SU-DHL-6 (cell line): Measurements from ENCODE around the gene MYL12B.

Experiments used
- H2AFZ ChIP-seq: fragments of 200-600 bp; sonication (generic); 2 replicates; pipeline ENCODE4 v1.6.1; 2014; ENCODE audit warnings: low read depth, mild to moderate bottlenecking, moderate library complexity, mixed read lengths, antibody characterized with exemption, low read length; ENCODE audit not compliant: severe bottlenecking
- H3F3A ChIP-seq: fragments of 200-600 bp; shearing (Covaris generic); 2 replicates; pipeline ENCODE4 v1.6.0; 2016; ENCODE audit warnings: antibody characterized with exemption, mild to moderate bottlenecking; ENCODE audit not compliant: insufficient read depth
- H3K27ac ChIP-seq: fragments of 200-600 bp; sonication (generic); 2 replicates; pipeline ENCODE4 v1.5.1; 2016; ENCODE audit warnings: low read depth, mild to moderate bottlenecking, low read length, moderate library complexity, mixed read lengths
- H3K27me3 ChIP-seq: fragments of 200-600 bp; sonication (generic), shearing (Covaris generic); 2 replicates; pipeline ENCODE4 v1.6.0; 2014; ENCODE audit warnings: mild to moderate bottlenecking, low read length
- H3K36me3 ChIP-seq: fragments of 200-600 bp; sonication (generic); 2 replicates; pipeline ENCODE4 v1.6.1; 2014; ENCODE audit warnings: mild to moderate bottlenecking, low read length, mixed read lengths
- H3K4me2 ChIP-seq: fragments of 300-600, 200-600 bp; shearing (Covaris generic), sonication (generic); 2 replicates; pipeline ENCODE4 v1.6.0; 2014; ENCODE audit warnings: low read length, low read depth, mild to moderate bottlenecking; ENCODE audit not compliant: poor library complexity, severe bottlenecking
- H3K4me3 ChIP-seq: fragments of 200-600 bp; sonication (generic); 2 replicates; pipeline ENCODE4 v1.5.1; 2014; ENCODE audit warnings: antibody characterized with exemption, low read length, mild to moderate bottlenecking, mixed read lengths; ENCODE audit not compliant: insufficient read depth, poor library complexity, severe bottlenecking
- H3K79me2 ChIP-seq: fragments of 200-600 bp; sonication (generic); 2 replicates; pipeline ENCODE4 v1.6.1; 2014; ENCODE audit warnings: mild to moderate bottlenecking, low read length, moderate library complexity; ENCODE audit not compliant: insufficient read depth
- H3K9ac ChIP-seq: fragments of 200-600 bp; sonication (generic); 2 replicates; pipeline ENCODE4 v1.7.0; 2014; ENCODE audit warnings: mild to moderate bottlenecking, low read length
- H3K9me2 ChIP-seq: fragments of 200-600 bp; sonication (generic); replicated peaks from 2 replicates; pipeline ENCODE4 v1.6.1; 2014; ENCODE audit warnings: low read length; ENCODE audit not compliant: insufficient read depth
- H3K9me3 ChIP-seq: fragments of 200-600 bp; sonication (generic); 2 replicates; pipeline ENCODE4 v1.6.1; 2014; ENCODE audit warnings: low read length, mixed read lengths; ENCODE audit not compliant: insufficient read depth
- H4K20me1 ChIP-seq: fragments of 200-600 bp; sonication (generic); 2 replicates; pipeline ENCODE4 v1.6.1; 2014; ENCODE audit warnings: low read depth, mild to moderate bottlenecking, antibody characterized with exemption, low read length, moderate library complexity, mixed read lengths
- EZH2phosphoT487 ChIP-seq: fragments of 200-600 bp; sonication (generic), shearing (Covaris generic); conservative IDR thresholded peaks from 2 replicates; pipeline ENCODE4 v1.6.1; 2018; ENCODE audit warnings: mild to moderate bottlenecking, antibody characterized with exemption, low read length, moderate library complexity, mixed read lengths
- TF ChIP-seq, protein P1 (sequence below): fragments of 200-600 bp; sonication (generic); IDR thresholded peaks from one replicate; pipeline ENCODE4 v1.5.1; 2017; ENCODE audit warnings: antibody characterized with exemption, mild to moderate bottlenecking, low read length, moderate library complexity; ENCODE audit not compliant: insufficient read depth, poor library complexity, severe bottlenecking

Gene MYL12B

DNA sequence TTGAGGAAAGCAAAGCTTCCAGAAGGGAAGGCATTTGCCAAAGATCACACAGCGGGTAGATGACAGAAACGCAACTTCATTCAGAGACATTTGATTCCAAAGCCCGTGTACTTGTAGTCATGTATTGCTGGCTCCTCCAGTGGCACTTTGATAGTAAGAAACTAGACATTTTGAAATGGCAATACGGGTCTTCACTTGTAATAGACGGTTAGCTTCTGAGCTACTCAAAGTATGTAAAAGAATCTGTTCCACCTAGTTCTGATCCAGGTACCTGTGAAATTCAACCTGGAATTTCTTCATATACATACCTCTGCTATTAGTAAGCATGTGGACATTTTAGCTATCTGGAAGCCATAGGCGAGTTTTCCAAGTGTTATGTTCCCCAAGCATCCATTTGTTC is 40.4 kb upstream of the MYL12B start:
- no peaks in the 10 kb centered on the region for H3K79me2 ChIP-seq
- no peaks in the 10 kb centered on the region for H4K20me1 ChIP-seq
- no peak overlapping the region for H3K9ac ChIP-seq
- H3K36me3 ChIP-seq: no peaks in the 10 kb centered on the region
- no peaks in the 10 kb centered on the region for H3K27me3 ChIP-seq
- no peaks in the 10 kb centered on the region for H3F3A ChIP-seq
- TF ChIP-seq, protein P1, sequence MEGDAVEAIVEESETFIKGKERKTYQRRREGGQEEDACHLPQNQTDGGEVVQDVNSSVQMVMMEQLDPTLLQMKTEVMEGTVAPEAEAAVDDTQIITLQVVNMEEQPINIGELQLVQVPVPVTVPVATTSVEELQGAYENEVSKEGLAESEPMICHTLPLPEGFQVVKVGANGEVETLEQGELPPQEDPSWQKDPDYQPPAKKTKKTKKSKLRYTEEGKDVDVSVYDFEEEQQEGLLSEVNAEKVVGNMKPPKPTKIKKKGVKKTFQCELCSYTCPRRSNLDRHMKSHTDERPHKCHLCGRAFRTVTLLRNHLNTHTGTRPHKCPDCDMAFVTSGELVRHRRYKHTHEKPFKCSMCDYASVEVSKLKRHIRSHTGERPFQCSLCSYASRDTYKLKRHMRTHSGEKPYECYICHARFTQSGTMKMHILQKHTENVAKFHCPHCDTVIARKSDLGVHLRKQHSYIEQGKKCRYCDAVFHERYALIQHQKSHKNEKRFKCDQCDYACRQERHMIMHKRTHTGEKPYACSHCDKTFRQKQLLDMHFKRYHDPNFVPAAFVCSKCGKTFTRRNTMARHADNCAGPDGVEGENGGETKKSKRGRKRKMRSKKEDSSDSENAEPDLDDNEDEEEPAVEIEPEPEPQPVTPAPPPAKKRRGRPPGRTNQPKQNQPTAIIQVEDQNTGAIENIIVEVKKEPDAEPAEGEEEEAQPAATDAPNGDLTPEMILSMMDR: no peak
- no peak for TF ChIP-seq EZH2phosphoT487
- no peak overlapping the region for H3K4me2 ChIP-seq
- H3K4me3 ChIP-seq: no peak overlapping the region
- no peak overlapping the region for H2AFZ ChIP-seq
- H3K27ac ChIP-seq: no peak overlapping the region
- no peaks in the 10 kb centered on the region for H3K9me2 ChIP-seq
- H3K9me3 ChIP-seq: no peaks in the 10 kb centered on the region

DNA sequence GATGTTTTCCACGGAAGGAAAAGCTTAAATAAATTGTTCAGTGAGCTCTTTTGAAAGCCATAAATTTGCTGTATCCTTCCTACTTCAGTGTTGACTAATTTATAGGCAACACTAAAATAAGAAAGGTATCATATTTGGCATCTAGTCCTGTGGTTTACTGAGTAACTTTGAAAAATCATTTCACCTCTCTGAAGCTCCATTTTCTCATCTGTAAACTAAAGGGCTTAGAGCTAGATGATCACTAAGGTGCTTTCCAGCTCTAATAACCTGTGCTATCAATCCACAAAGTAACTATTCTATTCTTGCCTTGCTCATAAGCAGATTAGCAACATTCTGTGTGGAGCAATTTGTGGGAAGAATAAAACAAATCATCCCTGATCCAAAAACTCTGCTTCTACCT is 38.6 kb upstream of the MYL12B start:
- no peak overlapping the region for H3K27ac ChIP-seq
- H3K36me3 ChIP-seq: no peaks in the 10 kb centered on the region
- no peaks in the 10 kb centered on the region for H3F3A ChIP-seq
- no peaks in the 10 kb centered on the region for H3K79me2 ChIP-seq
- H3K4me2 ChIP-seq: no peak overlapping the region
- H3K9me3 ChIP-seq: no peaks in the 10 kb centered on the region
- no peak overlapping the region for H3K4me3 ChIP-seq
- H4K20me1 ChIP-seq: no peaks in the 10 kb centered on the region
- no peaks in the 10 kb centered on the region for H3K9me2 ChIP-seq
- H3K9ac ChIP-seq: no peak overlapping the region
- H2AFZ ChIP-seq: no peak overlapping the region
- no peaks in the 10 kb centered on the region for H3K27me3 ChIP-seq
- no peak for TF ChIP-seq EZH2phosphoT487
- TF ChIP-seq, protein P1: no peak

DNA sequence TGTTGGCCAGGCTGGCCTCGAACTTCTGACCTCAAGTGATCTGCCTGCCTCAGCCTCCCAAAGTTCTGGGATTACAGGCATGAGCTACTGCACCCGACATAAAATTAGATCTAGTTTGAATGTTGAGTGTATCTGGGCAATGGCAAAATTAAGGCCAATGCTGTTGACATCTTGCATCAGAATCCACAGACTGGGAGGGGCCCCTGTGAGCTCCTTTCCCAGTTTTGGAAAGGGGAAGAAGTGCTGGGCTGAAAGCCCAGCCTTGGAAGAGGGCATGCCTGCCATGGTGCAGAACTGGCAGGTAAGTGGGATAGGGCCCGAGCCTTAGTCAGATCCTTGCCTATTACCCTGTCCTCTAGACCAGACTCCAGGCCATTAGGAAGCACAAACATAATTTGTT is 37.7 kb upstream of the MYL12B start:
- H3K27ac ChIP-seq: no peak overlapping the region
- no peaks in the 10 kb centered on the region for H3K9me2 ChIP-seq
- no peak overlapping the region for H2AFZ ChIP-seq
- H3K27me3 ChIP-seq: no peaks in the 10 kb centered on the region
- no peak overlapping the region for H3K4me2 ChIP-seq
- no peak overlapping the region for H3K9ac ChIP-seq
- H3K79me2 ChIP-seq: no peaks in the 10 kb centered on the region
- no peaks in the 10 kb centered on the region for H3K9me3 ChIP-seq
- TF ChIP-seq EZH2phosphoT487: no peak
- TF ChIP-seq, protein P1: no peak
- H4K20me1 ChIP-seq: no peaks in the 10 kb centered on the region
- no peaks in the 10 kb centered on the region for H3K36me3 ChIP-seq
- no peaks in the 10 kb centered on the region for H3F3A ChIP-seq
- no peak overlapping the region for H3K4me3 ChIP-seq
